Lung (tissue), 12 donors: ENCODE data around the gene ARMC2. TPM values are rescaled to one million over a fixed set of nuclear protein-coding genes. Genes with fewer than 3 reads are reported as not detected.

Source experiments
- ATAC-seq: fragments of 200-7000 bp; cut with Tn5 transposase; one replicate; pipeline ENCODE4 v1.9.1; 2020; ENCODE audit warnings: moderate number of reproducible peaks; ENCODE audit not compliant: insufficient read depth, low FRiP score
- DNase-seq, 3 donors: peaks; one replicate each; pipeline ENCODE4 v3.0.0-alpha.2; 2013 to 2017
- H3K27ac ChIP-seq, 2 donors: one replicate each; pipeline ENCODE4 v1.5.1; 2013; ENCODE audit warnings: mild to moderate bottlenecking in 2 of 2, moderate library complexity in 2 of 2, control low read depth in 1 of 2, inconsistent platforms in 1 of 2, low read depth in 1 of 2, low read length in 1 of 2
- H3K27me3 ChIP-seq, 3 donors: one replicate each; pipeline ENCODE4 v1.5.1; 2013; ENCODE audit warnings: low read length in 2 of 3; ENCODE audit not compliant: control insufficient read depth in 3 of 3, insufficient read depth in 3 of 3
- H3K36me3 ChIP-seq, 4 donors: one replicate each; pipeline ENCODE4 v1.5.1; 2013; ENCODE audit warnings: low read length in 4 of 4, mild to moderate bottlenecking in 1 of 4, moderate library complexity in 1 of 4; ENCODE audit not compliant: control insufficient read depth in 4 of 4, insufficient read depth in 4 of 4
- H3K4me1 ChIP-seq, 5 donors: one replicate each; pipeline ENCODE4 v1.5.1; 2013; ENCODE audit warnings: low read length in 5 of 5, mild to moderate bottlenecking in 2 of 5, moderate library complexity in 1 of 5; ENCODE audit not compliant: control insufficient read depth in 5 of 5, insufficient read depth in 5 of 5
- H3K4me3 ChIP-seq: one replicate; pipeline ENCODE4 v1.5.1; 2013; ENCODE audit warnings: mild to moderate bottlenecking, control low read depth, moderate library complexity
- H3K9ac ChIP-seq, 2 donors: one replicate each; pipeline ENCODE4 v1.5.1; 2013; ENCODE audit warnings: low read length in 2 of 2, control low read depth in 1 of 2; ENCODE audit not compliant: insufficient read depth in 1 of 2
- H3K9me3 ChIP-seq, 4 donors: one replicate each; pipeline ENCODE4 v1.5.1; 2013; ENCODE audit warnings: low read length in 3 of 4, mild to moderate bottlenecking in 1 of 4, moderate library complexity in 1 of 4; ENCODE audit not compliant: control insufficient read depth in 4 of 4, insufficient read depth in 3 of 4
- CTCF ChIP-seq: IDR thresholded peaks from 2 replicates; pipeline ENCODE4 v1.5.1; 2012; ENCODE audit warnings: mild to moderate bottlenecking; ENCODE audit errors: control extremely low read depth, extremely low read depth
- WGBS, 2 donors: extraction: QIAGEN DNeasy Blood & Tissue Kit; methylation state at CpG; one replicate each; pipeline ENCODE4 v1.1.7; 2013; 5-methylcytosine and 5-hydroxymethylcytosine counted together
- polyA plus RNA-seq, 2 donors: library from polyadenylated mRNA; stranded (reverse); fragments of 200-250 nt; gene quantifications; one replicate each; pipeline ENCODE4 v1.2.1, GENCODE V29; 2013
- total RNA-seq, 2 donors: library from RNA; depleted of rRNA in 1 of 2; stranded (reverse); fragments of >200 nt in 1 of 2; gene quantifications; one replicate each; pipeline ENCODE4 v1.2.1, GENCODE V29; 2014 to 2021
- donor health status: control.
- donor health status: control.
- donor health status: Bipolar disorder and iron deficiency.
- donor health status: healthy.
- donor health status: DM: yes; HTN: yes; CAD: no.

Gene ARMC2
- total and polyA plus RNA-seq, 4 donors: 2.9 to 16.5 (median 7.4) TPM

- ATAC-seq (no peak), DNase-seq (no peak)
- no peak overlapping the region for H3K4me3 ChIP-seq
- H3K36me3 ChIP-seq: peaks cover 0 to 2% (median 0%) of the 10 kb centered on the region in 4 donors
- no peak for TF ChIP-seq CTCF
- 79 to 83% methylated on average over 15 of the region's 15 CpGs for WGBS, 2 donors
- no peak overlapping the region for H3K9ac ChIP-seq
- H3K4me1 ChIP-seq: peaks cover 0 to 27% (median 22%) of the 10 kb centered on the region in 5 donors
- no peaks in the 10 kb centered on the region for H3K9me3 ChIP-seq
- H3K27me3 ChIP-seq: no peaks in the 10 kb centered on the region
- no peak overlapping the region for H3K27ac ChIP-seq
These were observed 107.2 kb downstream of the ARMC2 start for GRCh38 chr6:108955329-108955949.

GRCh38 chr6:108957221-108957620 is 109.0 kb downstream of the ARMC2 start:
- Histone ChIP-seq H3K9ac (no peak overlapping the region), H3K27ac (no peak overlapping the region), H3K9me3 (no peaks in the 10 kb centered on the region), H3K4me1 (peaks cover 0 to 13% (median 6%) of the 10 kb centered on the region in 5 donors), H3K36me3 (peaks cover 0 to 2% (median 0%) of the 10 kb centered on the region in 4 donors), H3K27me3 (no peaks in the 10 kb centered on the region), H3K4me3 (no peak overlapping the region)
- 67 to 74% methylated on average over 4 of the region's 4 CpGs for WGBS, 2 donors
- no peak for DNase-seq
- no peak for TF ChIP-seq CTCF
- ATAC-seq: no peak

- WGBS, 2 donors: 55 to 73% methylated on average over 10 of the region's 10 CpGs
- ATAC-seq (no peak), DNase-seq (no peak)
- Histone ChIP-seq H3K9ac (no peak overlapping the region), H3K36me3 (peaks cover 0 to 2% (median 0%) of the 10 kb centered on the region in 4 donors), H3K4me1 (peaks cover 0 to 3% (median 0%) of the 10 kb centered on the region in 5 donors), H3K27ac (no peak overlapping the region), H3K4me3 (no peak overlapping the region), H3K9me3 (no peaks in the 10 kb centered on the region), H3K27me3 (no peaks in the 10 kb centered on the region)
- no peak for TF ChIP-seq CTCF
These were observed 110.9 kb downstream of the ARMC2 start for GRCh38 chr6:108958900-108959770.
